ENCODE results near the gene GSTP1. TPM values are rescaled to one million over a fixed set of nuclear protein-coding genes. Genes with fewer than 3 reads are reported as not detected.

GSTP1 gene
- total RNA-seq, 120 experiments from 2014 or later, result 145 to 281 (median 207) TPM

Other genes starting within 250 kb of the GSTP1 start
- gene POLD4, start 230.3 kb upstream of the GSTP1 start, total RNA-seq, result 10 to 100 TPM; 11.4 to 49.5 (median 26.7) TPM
- 1 to 10 TPM in 8 of 120 experiments, under 1 TPM in 50, not detected in 62; 0.23 to 2.5 (median 0.50) TPM for gene CLCF1, start 210.2 kb upstream of the GSTP1 start, total RNA-seq
- gene RAD9A, start 191.8 kb upstream of the GSTP1 start, total RNA-seq, result 10 to 100 TPM; 15.9 to 52.4 (median 26.4) TPM
- 10 to 100 TPM; 47.4 to 86.5 (median 66.9) TPM for gene PPP1CA, start 182.0 kb upstream of the GSTP1 start, total RNA-seq
- 1 to 10 TPM in 45 of 120 experiments, under 1 TPM in 67, not detected in 8; 0.11 to 3.6 (median 0.89) TPM for gene TBC1D10C, start 179.7 kb upstream of the GSTP1 start, total RNA-seq
- gene CARNS1, start 168.1 kb upstream of the GSTP1 start, total RNA-seq, result 100 to 1,000 TPM in 61 of 120 experiments, 10 to 100 TPM in 59; 10.4 to 647 (median 104) TPM
- 10 to 100 TPM; 13.4 to 47.4 (median 28.2) TPM for gene RPS6KB2, start 155.3 kb upstream of the GSTP1 start, total RNA-seq
- 1 to 10 TPM in 83 of 120 experiments, under 1 TPM in 23, not detected in 14; 0.41 to 5.3 (median 1.8) TPM for gene PTPRCAP, start 146.1 kb upstream of the GSTP1 start, total RNA-seq
- gene CORO1B, start 140.3 kb upstream of the GSTP1 start, total RNA-seq, result 10 to 100 TPM; 24.6 to 72.2 (median 38.4) TPM
- under 1 TPM in 4 of 120 experiments, not detected in 116; 0.33 to 0.60 (median 0.42) TPM for gene GPR152, start 131.1 kb upstream of the GSTP1 start, total RNA-seq
- 1 to 10 TPM in 58 of 120 experiments, under 1 TPM in 51, not detected in 11; 0.18 to 3.8 (median 1.1) TPM for gene CABP4, start 128.5 kb upstream of the GSTP1 start, total RNA-seq
- gene TMEM134, start 114.6 kb upstream of the GSTP1 start, total RNA-seq, result 10 to 100 TPM; 21.2 to 62.4 (median 41.3) TPM
- gene AIP, start 100.8 kb upstream of the GSTP1 start, total RNA-seq, result 10 to 100 TPM; 51.6 to 82.9 (median 65.8) TPM
- gene PITPNM1, start 78.4 kb upstream of the GSTP1 start, total RNA-seq, result 100 to 1,000 TPM in 19 of 120 experiments, 10 to 100 TPM in 101; 35.3 to 144 (median 86.1) TPM
- gene CDK2AP2, start 75.7 kb upstream of the GSTP1 start, total RNA-seq, result 10 to 100 TPM; 16.6 to 82.7 (median 33.4) TPM
- gene CABP2, start 60.4 kb upstream of the GSTP1 start, total RNA-seq, result not detected
- gene NDUFV1, start 23.1 kb downstream of the GSTP1 start, total RNA-seq, result 100 to 1,000 TPM; 176 to 398 (median 251) TPM
- gene NUDT8, start 46.1 kb downstream of the GSTP1 start, total RNA-seq, result 10 to 100 TPM in 3 of 120 experiments, 1 to 10 TPM in 117; 2.2 to 12.6 (median 6.1) TPM
- gene TBX10, start 56.0 kb downstream of the GSTP1 start, total RNA-seq, result under 1 TPM in 1 of 120 experiments, not detected in 119; 0.60 TPM
- gene ACY3, start 66.9 kb downstream of the GSTP1 start, total RNA-seq, result 1 to 10 TPM in 75 of 120 experiments, under 1 TPM in 24, not detected in 21; 0.37 to 8.7 (median 1.9) TPM
- not detected for gene ALDH3B2, start 90.8 kb downstream of the GSTP1 start, total RNA-seq